GM21423 (cell line): Measurements from ENCODE around the gene EIF2B5.
A peak's percentile ranks its signal among the peaks of the same experiment; 100 is the strongest.
"Not testable (repeated sequence)": the region's sequence is repeated elsewhere in the genome, so short reads cannot be mapped to it uniquely, and the experiment has no call there.

ENCODE experiments used
- ATAC-seq: cut with Tn5 transposase; IDR thresholded peaks from one replicate; pipeline ENCODE4 v1.9.1; 2021; ENCODE audit warnings: mild to moderate bottlenecking, moderate library complexity; ENCODE audit not compliant: unreplicated experiment

The EIF2B5 gene

GRCh38 chr3:184135149-184135910 lies at the start of gene EIF2B5:
EIF2B5 (plus strand) TSS chr3:184135358; CDS start chr3:184135386, 28 bp downstream.
- peak; percentile 88 for ATAC-seq

GRCh38 chr3:184085389-184085852 lies 49.7 kb upstream of the EIF2B5 start:
- no peak for ATAC-seq

- ATAC-seq = no peak
Measured at GRCh38 chr3:184092199-184092598, 43.0 kb upstream of the EIF2B5 start.

- ATAC-seq = no peak
Measured at GRCh38 chr3:184096811-184097383, 38.3 kb upstream of the EIF2B5 start, which contains the start of gene HTR3E. HTR3E (plus strand) TSS chr3:184097064; CDS start chr3:184097530, 466 bp downstream.

- no peak for ATAC-seq
Measured at GRCh38 chr3:184097556-184097955, 37.6 kb upstream of the EIF2B5 start.

GRCh38 chr3:184099806-184100686 lies 35.1 kb upstream of the EIF2B5 start:
- no peak for ATAC-seq

- ATAC-seq = no peak
Measured at GRCh38 chr3:184110316-184110725, 24.8 kb upstream of the EIF2B5 start.

GRCh38 chr3:184116017-184116416 lies 19.1 kb upstream of the EIF2B5 start:
- no peak for ATAC-seq

- no peak for ATAC-seq
Measured at GRCh38 chr3:184117636-184118035, 17.5 kb upstream of the EIF2B5 start.

- not testable (repeated sequence) for ATAC-seq
Measured at GRCh38 chr3:184121031-184121430, 14.1 kb upstream of the EIF2B5 start.

- no peak for ATAC-seq
Measured at GRCh38 chr3:184126006-184126405, 9.2 kb upstream of the EIF2B5 start.

GRCh38 chr3:184129012-184129411 lies 6.1 kb upstream of the EIF2B5 start:
- no peak for ATAC-seq

GRCh38 chr3:184132945-184133344 lies 2.2 kb upstream of the EIF2B5 start:
- no peak for ATAC-seq

GRCh38 chr3:184133840-184134745 lies 1.1 kb upstream of the EIF2B5 start:
- peak; percentile 36 for ATAC-seq

- ATAC-seq = no peak
Measured at GRCh38 chr3:184134746-184135148, 411 bp upstream of the EIF2B5 start.

- ATAC-seq = no peak
Measured at GRCh38 chr3:184135911-184136260, 728 bp downstream of the EIF2B5 start.

- ATAC-seq = no peak
Measured at GRCh38 chr3:184140436-184140835, 5.3 kb downstream of the EIF2B5 start.

- ATAC-seq = no peak
Measured at GRCh38 chr3:184142199-184142598, 7.0 kb downstream of the EIF2B5 start.

GRCh38 chr3:184143327-184143726 lies 8.2 kb downstream of the EIF2B5 start:
- no peak for ATAC-seq

- ATAC-seq = no peak
Measured at GRCh38 chr3:184144505-184144904, 9.3 kb downstream of the EIF2B5 start.
